Osteoblast (primary cell): ENCODE results near the gene GPR26. TPM values are rescaled to one million over a fixed set of nuclear protein-coding genes. Genes with fewer than 3 reads are reported as not detected.

Experiments
- DNase-seq: peaks from one replicate; pipeline ENCODE4 v3.0.0; 2011; ENCODE audit warnings: low spot score, mixed read lengths; ENCODE audit not compliant: insufficient read length; ENCODE audit errors: missing footprints
- H2AFZ ChIP-seq: 2 replicates; pipeline ENCODE4 v1.6.0; 2011; ENCODE audit warnings: mild to moderate bottlenecking, low read length
- H3K27ac ChIP-seq: 2 replicates; pipeline ENCODE4 v1.5.1; 2011; ENCODE audit warnings: mild to moderate bottlenecking, low read depth, low read length, moderate library complexity
- H3K27me3 ChIP-seq: 2 replicates; pipeline ENCODE4 v1.6.0; 2012; ENCODE audit warnings: mild to moderate bottlenecking, control low read depth, inconsistent platforms, low read length, moderate library complexity; ENCODE audit not compliant: insufficient read depth
- H3K36me3 ChIP-seq: 2 replicates; pipeline ENCODE4 v1.5.1; 2011; ENCODE audit warnings: mild to moderate bottlenecking, low read length, control low read depth, moderate library complexity; ENCODE audit not compliant: insufficient read depth
- H3K4me1 ChIP-seq: 2 replicates; pipeline ENCODE4 v1.5.1; 2011; ENCODE audit warnings: mild to moderate bottlenecking, low read length, control low read depth, moderate library complexity; ENCODE audit not compliant: insufficient read depth
- H3K4me2 ChIP-seq: 2 replicates; pipeline ENCODE4 v1.6.0; 2011; ENCODE audit warnings: mild to moderate bottlenecking, low read length; ENCODE audit not compliant: insufficient read depth
- H3K4me3 ChIP-seq: fragments of 200-600 bp; sonication (generic); 3 replicates; pipeline ENCODE4 v1.5.1; 2012; ENCODE audit warnings: mild to moderate bottlenecking, low read length, inconsistent platforms; ENCODE audit not compliant: insufficient read depth
- H3K79me2 ChIP-seq: 2 replicates; pipeline ENCODE4 v1.6.0; 2012; ENCODE audit warnings: mild to moderate bottlenecking, low read length, control low read depth, inconsistent platforms; ENCODE audit not compliant: insufficient read depth
- H3K9me3 ChIP-seq: 2 replicates; pipeline ENCODE4 v1.5.1; 2011; ENCODE audit warnings: low read depth, low read length, control low read depth
- H4K20me1 ChIP-seq: 2 replicates; pipeline ENCODE4 v1.6.0; 2012; ENCODE audit warnings: mild to moderate bottlenecking, low read length, control low read depth; ENCODE audit not compliant: insufficient read depth
- CTCF ChIP-seq: IDR thresholded peaks from 2 replicates; pipeline ENCODE4 v1.5.1; 2011; ENCODE audit warnings: mild to moderate bottlenecking, low read depth, low read length, moderate library complexity; ENCODE audit errors: extremely low read depth
- total RNA-seq: library from RNA; depleted of rRNA; stranded (reverse); fragments of >200 nt; gene quantifications from 2 replicates; pipeline ENCODE4 v1.2.3, GENCODE V29; 2012

Gene GPR26
- total RNA-seq, 1 donor = not detected

DNA sequence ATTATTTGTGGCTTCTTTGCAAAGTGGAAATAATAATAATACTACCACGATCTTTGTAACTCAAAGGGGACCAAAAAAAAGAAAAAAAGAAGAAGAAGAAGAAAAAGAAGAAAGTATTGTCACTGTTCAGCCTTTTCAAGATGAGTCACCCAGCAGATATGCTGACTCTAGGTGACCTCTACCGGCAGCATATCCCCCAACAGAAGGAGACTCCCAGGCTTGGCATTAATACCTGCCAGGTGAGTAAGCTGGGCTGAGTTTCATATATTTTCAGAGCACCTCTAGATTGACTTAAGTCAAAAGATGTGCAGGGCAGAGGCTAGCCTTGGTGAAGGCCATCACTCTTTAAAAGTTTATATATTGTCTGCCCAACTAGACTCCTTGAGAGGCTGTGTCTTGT, 30.4 kb upstream of the GPR26 start:
- no peak overlapping the region for H3K27ac ChIP-seq
- no peaks in the 10 kb centered on the region for H3K4me1 ChIP-seq
- no peaks in the 10 kb centered on the region for H3K9me3 ChIP-seq
- H3K79me2 ChIP-seq = no peaks in the 10 kb centered on the region
- DNase-seq = no peak
- no peak overlapping the region for H2AFZ ChIP-seq
- H4K20me1 ChIP-seq = no peaks in the 10 kb centered on the region
- H3K4me3 ChIP-seq = no peak overlapping the region
- TF ChIP-seq CTCF = no peak
- H3K36me3 ChIP-seq = no peaks in the 10 kb centered on the region
- no peaks in the 10 kb centered on the region for H3K27me3 ChIP-seq
- no peak overlapping the region for H3K4me2 ChIP-seq

GRCh38 chr10:123636598-123637325, 29.4 kb upstream of the GPR26 start:
- H3K9me3 ChIP-seq = no peaks in the 10 kb centered on the region
- no peak overlapping the region for H3K27ac ChIP-seq
- no peaks in the 10 kb centered on the region for H3K27me3 ChIP-seq
- H3K4me3 ChIP-seq = no peak overlapping the region
- no peaks in the 10 kb centered on the region for H3K4me1 ChIP-seq
- no peak for DNase-seq
- TF ChIP-seq CTCF = no peak
- no peak overlapping the region for H3K4me2 ChIP-seq
- H4K20me1 ChIP-seq = no peaks in the 10 kb centered on the region
- H3K79me2 ChIP-seq = no peaks in the 10 kb centered on the region
- no peaks in the 10 kb centered on the region for H3K36me3 ChIP-seq
- no peak overlapping the region for H2AFZ ChIP-seq

GRCh38 chr10:123637326-123637880, 28.8 kb upstream of the GPR26 start:
- no peak overlapping the region for H3K4me3 ChIP-seq
- H3K27me3 ChIP-seq = no peaks in the 10 kb centered on the region
- H3K36me3 ChIP-seq = no peaks in the 10 kb centered on the region
- no peaks in the 10 kb centered on the region for H3K9me3 ChIP-seq
- no peaks in the 10 kb centered on the region for H4K20me1 ChIP-seq
- no peak overlapping the region for H2AFZ ChIP-seq
- H3K27ac ChIP-seq = no peak overlapping the region
- no peak for TF ChIP-seq CTCF
- DNase-seq = no peak
- no peak overlapping the region for H3K4me2 ChIP-seq
- no peaks in the 10 kb centered on the region for H3K4me1 ChIP-seq
- H3K79me2 ChIP-seq = no peaks in the 10 kb centered on the region

GRCh38 chr10:123639131-123639530, 27.0 kb upstream of the GPR26 start:
- Histone ChIP-seq H3K9me3 (no peaks in the 10 kb centered on the region), H3K4me1 (no peaks in the 10 kb centered on the region), H3K79me2 (no peaks in the 10 kb centered on the region), H3K27ac (no peak overlapping the region), H3K4me2 (no peak overlapping the region), H3K27me3 (no peaks in the 10 kb centered on the region), H3K36me3 (no peaks in the 10 kb centered on the region), H3K4me3 (no peak overlapping the region), H2AFZ (no peak overlapping the region), H4K20me1 (no peaks in the 10 kb centered on the region)
- TF ChIP-seq CTCF = no peak
- DNase-seq = no peak
